Prostate gland (tissue), 2 donors: ENCODE measurements around the gene FASTKD3.

Experiments
- POLR2A ChIP-seq: fragments of 450-650 bp; IDR thresholded peaks from one replicate; pipeline ENCODE4 v1.6.1; 2016; ENCODE audit warnings: antibody characterized with exemption, mild to moderate bottlenecking
- POLR2AphosphoS5 ChIP-seq: sonication (generic); formaldehyde crosslinking; IDR thresholded peaks from one replicate; pipeline ENCODE4 v1.6.1; 2017; ENCODE audit warnings: antibody characterized with exemption
- TF ChIP-seq, protein P1 (sequence below), 4 experiments: fragments of 200-600 bp in 2 of 4; fragments of 450-650 bp in 2 of 4; sonication (generic) in 2 of 4; IDR thresholded peaks; 1 replicate in 3 of 4; 2 replicates in 1 of 4; pipeline ENCODE4 v1.5.1; 2016 to 2019; ENCODE audit warnings: antibody characterized with exemption in 4 of 4, mild to moderate bottlenecking in 2 of 4, moderate library complexity in 2 of 4

DNA sequence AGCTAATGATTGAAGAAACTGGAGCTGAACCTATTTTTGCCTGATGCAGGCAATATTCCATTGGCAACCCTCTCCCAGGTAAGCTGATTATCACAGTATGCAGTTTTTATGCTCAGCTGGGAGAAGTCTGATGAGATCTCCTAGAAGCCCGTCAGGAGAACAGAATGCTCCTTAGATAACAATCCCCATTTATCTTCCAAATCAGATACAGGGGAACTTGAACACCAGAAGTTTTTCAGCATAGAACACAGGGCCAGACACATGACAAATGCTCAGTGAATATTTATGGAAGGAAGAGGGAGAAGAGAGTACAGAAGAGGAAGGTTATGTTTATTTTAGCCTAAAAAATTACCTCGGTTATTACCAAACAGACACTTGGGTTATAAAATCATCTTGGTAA, 55.8 kb downstream of the FASTKD3 start:
- TF ChIP-seq POLR2AphosphoS5 (peak; percentile 65), POLR2A (no peak)
- TF ChIP-seq, protein P1, sequence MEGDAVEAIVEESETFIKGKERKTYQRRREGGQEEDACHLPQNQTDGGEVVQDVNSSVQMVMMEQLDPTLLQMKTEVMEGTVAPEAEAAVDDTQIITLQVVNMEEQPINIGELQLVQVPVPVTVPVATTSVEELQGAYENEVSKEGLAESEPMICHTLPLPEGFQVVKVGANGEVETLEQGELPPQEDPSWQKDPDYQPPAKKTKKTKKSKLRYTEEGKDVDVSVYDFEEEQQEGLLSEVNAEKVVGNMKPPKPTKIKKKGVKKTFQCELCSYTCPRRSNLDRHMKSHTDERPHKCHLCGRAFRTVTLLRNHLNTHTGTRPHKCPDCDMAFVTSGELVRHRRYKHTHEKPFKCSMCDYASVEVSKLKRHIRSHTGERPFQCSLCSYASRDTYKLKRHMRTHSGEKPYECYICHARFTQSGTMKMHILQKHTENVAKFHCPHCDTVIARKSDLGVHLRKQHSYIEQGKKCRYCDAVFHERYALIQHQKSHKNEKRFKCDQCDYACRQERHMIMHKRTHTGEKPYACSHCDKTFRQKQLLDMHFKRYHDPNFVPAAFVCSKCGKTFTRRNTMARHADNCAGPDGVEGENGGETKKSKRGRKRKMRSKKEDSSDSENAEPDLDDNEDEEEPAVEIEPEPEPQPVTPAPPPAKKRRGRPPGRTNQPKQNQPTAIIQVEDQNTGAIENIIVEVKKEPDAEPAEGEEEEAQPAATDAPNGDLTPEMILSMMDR (IDR thresholded peaks at IDR 0.05) = no peak
